Measurements from ENCODE around the gene INPP4B.

The INPP4B gene

DNA sequence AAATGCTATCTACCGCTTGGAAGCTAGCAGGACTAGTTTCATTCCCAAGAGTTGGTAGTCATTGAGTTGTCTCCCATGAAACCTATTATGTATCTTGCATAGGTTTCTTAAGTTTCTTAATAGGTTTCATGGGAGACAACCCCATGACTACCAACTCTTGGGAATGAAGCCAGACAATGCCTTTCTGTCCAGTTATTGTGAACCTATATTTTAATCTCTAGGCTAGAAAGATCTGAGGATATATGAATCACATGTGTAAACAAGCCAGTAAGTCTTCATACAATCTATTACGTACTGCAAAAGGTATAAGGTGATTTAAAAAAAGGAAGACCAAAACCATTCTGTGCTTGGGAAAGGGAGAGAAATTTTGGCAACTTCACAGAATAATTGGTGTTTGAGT is 162.6 kb downstream of the INPP4B start:
- Histone ChIP-seq H3K4me3 (ENCODE audit: low read depth, low read length) (no peak overlapping the region), H3K9me3 (ENCODE audit: control insufficient read depth, low read length) (no peaks in the 10 kb centered on the region), H3K36me3 (ENCODE audit: control insufficient read depth, insufficient read depth, low read length) (no peaks in the 10 kb centered on the region), H3K27me3 (ENCODE audit: control insufficient read depth, insufficient read depth, low read length) (no peaks in the 10 kb centered on the region), H3K4me1 (no peaks in the 10 kb centered on the region), H3K9ac (no peak overlapping the region), H3K27ac (no peak overlapping the region), H3K4me2 (ENCODE audit: low read length) (no peak overlapping the region), H2AFZ (no peak overlapping the region), H3K79me2 (no peaks in the 10 kb centered on the region)
- no peak for TF ChIP-seq CTCF (IDR thresholded peaks at IDR 0.05)

GRCh38 chr4:142671516-142671915 is 174.6 kb downstream of the INPP4B start:
- no peak overlapping the region for H3K9ac ChIP-seq
- H3K9me3 ChIP-seq (ENCODE audit: control insufficient read depth, low read length): no peaks in the 10 kb centered on the region
- no peaks in the 10 kb centered on the region for H3K4me1 ChIP-seq
- H3K4me3 ChIP-seq (ENCODE audit: low read depth, low read length): no peak overlapping the region
- no peaks in the 10 kb centered on the region for H3K27me3 ChIP-seq (ENCODE audit: control insufficient read depth, insufficient read depth, low read length)
- no peaks in the 10 kb centered on the region for H3K36me3 ChIP-seq (ENCODE audit: control insufficient read depth, insufficient read depth, low read length)
- H3K79me2 ChIP-seq: no peaks in the 10 kb centered on the region
- TF ChIP-seq CTCF (IDR thresholded peaks at IDR 0.05): no peak
- H3K4me2 ChIP-seq (ENCODE audit: low read length): no peak overlapping the region
- H3K27ac ChIP-seq: no peak overlapping the region
- H2AFZ ChIP-seq: no peak overlapping the region

DNA sequence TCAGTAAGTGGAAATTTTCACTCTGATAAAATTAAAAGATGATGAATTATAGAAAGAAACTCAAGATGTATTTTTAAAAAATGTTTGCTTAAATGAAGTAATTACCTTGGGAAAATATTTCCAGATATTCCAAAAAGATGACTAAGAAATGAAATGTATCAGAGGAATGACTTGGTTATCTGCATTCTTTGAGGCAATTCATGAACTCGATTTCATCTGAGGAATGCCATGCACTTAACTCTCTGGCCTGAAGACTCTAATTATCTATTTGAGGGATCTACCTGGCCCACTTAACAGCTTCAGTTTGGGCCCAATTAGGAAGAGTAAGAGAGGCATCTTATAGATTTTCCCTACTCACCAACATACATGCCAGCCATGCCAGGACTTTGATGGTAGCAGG is 182.3 kb downstream of the INPP4B start:
- Histone ChIP-seq H3K9me3 (ENCODE audit: control insufficient read depth, low read length) (no peaks in the 10 kb centered on the region), H3K4me1 (no peaks in the 10 kb centered on the region), H3K9ac (no peak overlapping the region), H3K79me2 (no peaks in the 10 kb centered on the region), H3K27ac (no peak overlapping the region), H3K36me3 (ENCODE audit: control insufficient read depth, insufficient read depth, low read length) (no peaks in the 10 kb centered on the region), H2AFZ (no peak overlapping the region), H3K27me3 (ENCODE audit: control insufficient read depth, insufficient read depth, low read length) (no peaks in the 10 kb centered on the region), H3K4me3 (ENCODE audit: low read depth, low read length) (no peak overlapping the region), H3K4me2 (ENCODE audit: low read length) (no peak overlapping the region)
- no peak for TF ChIP-seq CTCF (IDR thresholded peaks at IDR 0.05)

- H3K9me3 ChIP-seq (ENCODE audit: control insufficient read depth, low read length): no peaks in the 10 kb centered on the region
- TF ChIP-seq CTCF (IDR thresholded peaks at IDR 0.05): no peak
Measured at GRCh38 chr4:142660728-142661127, 185.4 kb downstream of the INPP4B start.

DNA sequence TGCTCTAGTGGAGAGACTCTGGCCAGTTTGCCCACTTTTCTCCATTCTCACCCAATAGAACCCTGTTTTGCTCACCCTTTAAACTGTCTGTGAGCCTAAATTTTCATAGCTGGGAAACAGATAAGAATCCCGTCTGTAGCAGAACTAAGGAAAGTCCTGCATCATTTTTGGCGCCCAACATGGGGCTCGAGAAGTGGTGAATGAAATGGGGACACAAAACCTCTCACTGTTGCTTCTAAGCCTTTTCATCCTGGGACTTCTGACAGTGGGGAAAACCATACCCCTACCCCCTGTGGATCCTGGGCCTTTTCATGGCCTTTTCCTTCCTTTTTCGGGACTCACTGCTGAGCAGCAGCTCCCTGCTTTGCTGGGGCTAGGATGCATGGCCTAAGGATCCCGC is 189.9 kb downstream of the INPP4B start:
- no peaks in the 10 kb centered on the region for H3K4me1 ChIP-seq
- no peak overlapping the region for H3K4me3 ChIP-seq (ENCODE audit: low read depth, low read length)
- H3K27me3 ChIP-seq (ENCODE audit: control insufficient read depth, insufficient read depth, low read length): no peaks in the 10 kb centered on the region
- no peaks in the 10 kb centered on the region for H3K79me2 ChIP-seq
- no peak overlapping the region for H3K4me2 ChIP-seq (ENCODE audit: low read length)
- H3K36me3 ChIP-seq (ENCODE audit: control insufficient read depth, insufficient read depth, low read length): no peaks in the 10 kb centered on the region
- H3K9me3 ChIP-seq (ENCODE audit: control insufficient read depth, low read length): no peaks in the 10 kb centered on the region
- H2AFZ ChIP-seq: no peak overlapping the region
- TF ChIP-seq CTCF (IDR thresholded peaks at IDR 0.05): no peak
- H3K9ac ChIP-seq: no peak overlapping the region
- H3K27ac ChIP-seq: no peak overlapping the region

More at GRCh38 chr4:142660728-142661127, 185.4 kb downstream of the INPP4B start:
- Histone ChIP-seq H3K79me2 (no peaks in the 10 kb centered on the region), H3K27ac (no peak overlapping the region), H3K36me3 (ENCODE audit: control insufficient read depth, insufficient read depth, low read length) (no peaks in the 10 kb centered on the region), H3K4me2 (ENCODE audit: low read length) (no peak overlapping the region), H3K9ac (no peak overlapping the region), H3K4me1 (no peaks in the 10 kb centered on the region), H3K4me3 (ENCODE audit: low read depth, low read length) (no peak overlapping the region), H2AFZ (no peak overlapping the region), H3K27me3 (ENCODE audit: control insufficient read depth, insufficient read depth, low read length) (no peaks in the 10 kb centered on the region)

All from parathyroid adenoma (tissue), 2 donors.